ENCODE results near the gene SIRPA.

The SIRPA gene

DNA sequence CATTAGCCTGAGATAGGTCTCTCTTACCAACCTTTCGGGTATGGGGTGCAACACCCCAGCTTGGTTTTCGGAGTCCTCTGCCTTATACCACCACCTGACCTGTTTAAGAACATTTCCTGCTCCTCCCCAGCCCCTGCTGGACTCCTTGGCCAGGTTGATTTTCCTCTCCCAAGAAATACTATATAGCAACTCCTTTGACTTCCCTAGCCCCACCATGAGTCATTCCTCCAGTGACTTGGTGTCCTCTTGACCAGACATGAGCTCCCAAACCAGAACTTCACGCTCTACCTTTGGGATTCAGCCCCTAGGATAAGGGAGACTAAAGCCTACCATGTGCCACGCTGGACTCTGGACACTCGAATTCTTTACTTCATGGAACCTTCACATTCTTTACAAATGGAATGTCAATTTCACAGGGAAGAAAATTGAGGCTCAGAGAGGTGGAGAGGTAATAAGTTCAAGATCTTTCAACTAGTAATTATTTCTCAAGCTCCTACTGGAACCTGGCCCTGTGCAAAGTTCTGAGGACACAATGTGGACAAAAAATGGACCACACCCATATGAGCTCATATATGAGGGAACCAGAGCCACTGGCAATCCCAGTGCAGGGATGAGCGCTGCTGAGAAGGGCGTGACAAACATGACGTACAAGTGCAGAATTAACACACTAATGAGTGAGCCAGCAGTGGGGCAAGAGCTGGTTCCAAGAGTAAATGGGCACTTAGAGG lies 48.2 kb downstream of the SIRPA start:
- Histone ChIP-seq H3K36me3 (peaks cover 27% of the 10 kb centered on the region), H3K9me3 (no peaks in the 10 kb centered on the region), H3K27me3 (no peaks in the 10 kb centered on the region), H3K27ac (no peak overlapping the region), H3K4me3 (ENCODE audit: low read depth in 1 of 2, low read length in 1 of 2) (no peak overlapping the region), H3K4me1 (ENCODE audit: control insufficient read depth in 1 of 2, insufficient read depth in 1 of 2, low read depth in 1 of 2, low read length in 1 of 2) (peaks cover 82 to 83% of the 10 kb centered on the region in 2 experiments)
- TF ChIP-seq, protein P1, sequence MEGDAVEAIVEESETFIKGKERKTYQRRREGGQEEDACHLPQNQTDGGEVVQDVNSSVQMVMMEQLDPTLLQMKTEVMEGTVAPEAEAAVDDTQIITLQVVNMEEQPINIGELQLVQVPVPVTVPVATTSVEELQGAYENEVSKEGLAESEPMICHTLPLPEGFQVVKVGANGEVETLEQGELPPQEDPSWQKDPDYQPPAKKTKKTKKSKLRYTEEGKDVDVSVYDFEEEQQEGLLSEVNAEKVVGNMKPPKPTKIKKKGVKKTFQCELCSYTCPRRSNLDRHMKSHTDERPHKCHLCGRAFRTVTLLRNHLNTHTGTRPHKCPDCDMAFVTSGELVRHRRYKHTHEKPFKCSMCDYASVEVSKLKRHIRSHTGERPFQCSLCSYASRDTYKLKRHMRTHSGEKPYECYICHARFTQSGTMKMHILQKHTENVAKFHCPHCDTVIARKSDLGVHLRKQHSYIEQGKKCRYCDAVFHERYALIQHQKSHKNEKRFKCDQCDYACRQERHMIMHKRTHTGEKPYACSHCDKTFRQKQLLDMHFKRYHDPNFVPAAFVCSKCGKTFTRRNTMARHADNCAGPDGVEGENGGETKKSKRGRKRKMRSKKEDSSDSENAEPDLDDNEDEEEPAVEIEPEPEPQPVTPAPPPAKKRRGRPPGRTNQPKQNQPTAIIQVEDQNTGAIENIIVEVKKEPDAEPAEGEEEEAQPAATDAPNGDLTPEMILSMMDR (IDR thresholded peaks at IDR 0.05) = no peak

DNA sequence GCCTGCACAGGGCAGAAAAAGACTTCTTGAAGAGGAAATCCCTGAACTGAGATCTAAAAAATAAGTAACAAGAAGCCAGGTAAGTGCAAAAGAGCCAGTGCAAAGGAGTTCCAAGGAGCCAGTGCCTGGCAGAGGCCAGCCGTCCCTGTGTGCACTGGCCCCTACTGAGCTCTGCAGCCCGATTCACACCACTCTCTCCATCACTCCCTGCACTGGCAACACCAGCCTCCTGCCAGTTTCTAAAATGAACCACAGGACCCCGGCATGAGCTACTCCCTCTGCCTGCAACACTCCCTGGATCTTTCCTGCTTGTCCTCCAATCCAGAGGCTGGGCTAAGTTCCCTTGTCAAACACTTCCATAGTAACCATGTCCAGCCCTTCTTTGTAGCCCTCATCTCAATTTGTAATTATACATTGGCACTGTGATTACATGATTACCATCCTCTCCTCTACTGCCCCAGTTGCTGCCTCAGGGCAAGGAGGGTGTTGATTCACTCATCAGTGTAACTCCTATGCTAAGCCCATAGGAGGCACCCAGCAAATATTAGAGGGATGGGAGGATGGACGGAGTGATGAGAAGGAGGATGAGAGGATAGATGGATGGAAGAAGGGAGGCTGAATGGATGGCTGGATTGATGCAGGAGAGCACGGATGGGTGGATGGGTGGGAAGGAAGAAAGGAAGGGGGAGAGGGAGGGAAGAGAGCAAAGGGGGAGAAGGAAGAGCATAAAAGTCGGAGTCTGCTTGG lies 49.3 kb downstream of the SIRPA start:
- H3K4me3 ChIP-seq (ENCODE audit: low read depth in 1 of 2, low read length in 1 of 2) = peak overlapping the region; percentile 58
- TF ChIP-seq, protein P1 (IDR thresholded peaks at IDR 0.05) = no peak
- H3K9me3 ChIP-seq = no peaks in the 10 kb centered on the region
- H3K36me3 ChIP-seq = peaks cover 16% of the 10 kb centered on the region
- H3K27me3 ChIP-seq = no peaks in the 10 kb centered on the region
- H3K27ac ChIP-seq = peak overlapping the region; percentile 87
- H3K4me1 ChIP-seq (ENCODE audit: control insufficient read depth in 1 of 2, insufficient read depth in 1 of 2, low read depth in 1 of 2, low read length in 1 of 2) = peaks cover 85 to 87% of the 10 kb centered on the region in 2 experiments

DNA sequence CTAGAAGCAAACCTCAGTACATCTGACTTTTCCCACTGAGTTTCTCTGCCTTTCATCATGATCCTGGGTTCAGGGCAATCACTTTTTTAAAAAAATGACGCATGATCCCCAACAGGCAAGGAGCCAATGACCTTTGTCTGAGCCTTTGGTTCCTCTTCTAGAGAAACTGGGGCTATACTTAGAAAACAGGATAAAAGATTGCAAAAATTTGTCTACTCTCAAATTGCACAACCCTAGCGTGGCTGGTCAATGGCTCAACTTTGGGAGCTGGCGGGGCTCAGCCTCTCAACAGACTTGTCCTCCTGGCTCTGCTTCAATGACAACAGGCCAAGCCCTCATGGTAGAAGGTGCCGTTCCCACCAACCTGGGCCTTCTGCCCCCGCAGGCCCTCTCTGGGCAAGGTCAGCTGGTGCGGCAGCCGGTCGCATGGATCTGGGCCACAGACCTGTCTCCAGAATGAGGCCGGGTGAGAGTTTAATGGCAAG lies 50.0 kb downstream of the SIRPA start:
- no peaks in the 10 kb centered on the region for H3K27me3 ChIP-seq
- TF ChIP-seq, protein P1 (IDR thresholded peaks at IDR 0.05) = no peak
- H3K27ac ChIP-seq = peak overlapping the region; percentile 87
- H3K9me3 ChIP-seq = no peaks in the 10 kb centered on the region
- peaks cover 85 to 87% of the 10 kb centered on the region in 2 experiments for H3K4me1 ChIP-seq (ENCODE audit: control insufficient read depth in 1 of 2, insufficient read depth in 1 of 2, low read depth in 1 of 2, low read length in 1 of 2)
- H3K36me3 ChIP-seq = peaks cover 10% of the 10 kb centered on the region
- peak overlapping the region; percentile 58 for H3K4me3 ChIP-seq (ENCODE audit: low read depth in 1 of 2, low read length in 1 of 2)

DNA sequence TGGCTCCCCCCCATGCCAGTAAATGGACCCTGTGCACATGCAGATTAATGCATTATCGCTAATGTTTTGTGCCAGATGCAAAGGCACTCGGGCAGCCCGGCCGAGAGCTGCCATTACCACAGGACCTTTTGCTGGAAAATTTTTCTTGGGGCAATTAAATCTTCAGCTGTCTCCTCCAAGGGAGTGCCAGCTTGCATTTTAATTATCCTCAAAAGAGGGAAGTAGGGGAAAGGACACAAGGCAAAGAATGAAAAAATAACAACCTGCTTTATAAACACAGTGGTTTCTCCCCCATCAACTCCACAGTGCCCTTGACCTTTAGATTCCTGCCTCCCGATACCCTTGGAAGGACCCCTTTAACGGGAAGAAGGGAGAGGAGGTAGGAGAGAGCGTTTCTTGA lies 50.5 kb downstream of the SIRPA start:
- H3K4me3 ChIP-seq (ENCODE audit: low read depth in 1 of 2, low read length in 1 of 2) = peak overlapping the region; percentile 58
- no peaks in the 10 kb centered on the region for H3K9me3 ChIP-seq
- TF ChIP-seq, protein P1 (IDR thresholded peaks at IDR 0.05) = no peak
- no peaks in the 10 kb centered on the region for H3K27me3 ChIP-seq
- peak overlapping the region; percentile 87 for H3K27ac ChIP-seq
- H3K36me3 ChIP-seq = peaks cover 5% of the 10 kb centered on the region
- H3K4me1 ChIP-seq (ENCODE audit: control insufficient read depth in 1 of 2, insufficient read depth in 1 of 2, low read depth in 1 of 2, low read length in 1 of 2) = peaks cover 85 to 87% of the 10 kb centered on the region in 2 experiments

DNA sequence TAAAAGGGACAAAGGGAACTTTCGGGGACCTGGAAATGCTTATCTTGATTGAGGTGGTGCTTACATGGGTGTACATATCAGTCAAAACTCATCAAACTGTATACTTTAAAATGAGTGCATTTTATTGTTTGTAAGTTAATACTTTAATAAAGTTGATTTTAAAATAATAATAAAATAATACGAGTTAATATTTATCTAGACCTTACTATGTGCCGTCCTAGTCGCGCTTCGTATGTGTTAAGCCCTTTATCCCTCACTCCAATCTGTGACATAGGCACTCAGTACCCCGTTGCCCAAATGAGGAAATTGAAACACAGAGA lies 51.2 kb downstream of the SIRPA start:
- H3K36me3 ChIP-seq = no peaks in the 10 kb centered on the region
- TF ChIP-seq, protein P1 (IDR thresholded peaks at IDR 0.05) = no peak
- H3K4me1 ChIP-seq (ENCODE audit: control insufficient read depth in 1 of 2, insufficient read depth in 1 of 2, low read depth in 1 of 2, low read length in 1 of 2) = peaks cover 85 to 90% of the 10 kb centered on the region in 2 experiments
- H3K9me3 ChIP-seq = no peaks in the 10 kb centered on the region
- H3K27me3 ChIP-seq = no peaks in the 10 kb centered on the region
- peak overlapping the region; percentile 87 for H3K27ac ChIP-seq
- peak overlapping the region; percentile 58 for H3K4me3 ChIP-seq (ENCODE audit: low read depth in 1 of 2, low read length in 1 of 2)

Data from neutrophil (primary cell).